Measurements from ENCODE around the gene PLEKHD1. TPM values are rescaled to one million over a fixed set of nuclear protein-coding genes. Genes with fewer than 3 reads are reported as not detected.
"Not testable (repeated sequence)": the region's sequence is repeated elsewhere in the genome, so short reads cannot be mapped to it uniquely, and the experiment has no call there.

The PLEKHD1 gene
- total RNA-seq, 1 experiment from 2014 or later: not detected

DNA sequence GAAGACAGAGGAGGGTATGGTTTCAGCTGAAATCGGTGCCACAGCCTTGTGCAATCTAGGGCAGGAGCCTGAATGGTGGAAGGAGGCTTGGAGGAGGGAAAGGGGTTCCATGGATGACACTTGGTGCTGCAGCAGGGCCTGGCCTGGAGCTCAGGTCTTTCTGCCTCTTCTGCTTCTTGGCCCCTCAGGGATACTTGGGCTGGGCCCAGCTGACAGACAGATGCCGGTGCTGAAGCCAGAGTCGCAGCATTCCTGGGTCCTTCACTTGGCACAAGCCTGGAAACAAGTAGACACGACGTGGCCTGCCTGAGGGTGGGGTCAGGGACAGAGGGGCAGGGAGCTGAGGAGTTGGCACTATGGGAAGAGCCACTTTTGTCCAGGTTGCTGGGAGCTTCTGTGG, 4.4 kb upstream of the PLEKHD1 start:
- no peak for DNase-seq (ENCODE audit: extremely low read depth, low read depth)

DNA sequence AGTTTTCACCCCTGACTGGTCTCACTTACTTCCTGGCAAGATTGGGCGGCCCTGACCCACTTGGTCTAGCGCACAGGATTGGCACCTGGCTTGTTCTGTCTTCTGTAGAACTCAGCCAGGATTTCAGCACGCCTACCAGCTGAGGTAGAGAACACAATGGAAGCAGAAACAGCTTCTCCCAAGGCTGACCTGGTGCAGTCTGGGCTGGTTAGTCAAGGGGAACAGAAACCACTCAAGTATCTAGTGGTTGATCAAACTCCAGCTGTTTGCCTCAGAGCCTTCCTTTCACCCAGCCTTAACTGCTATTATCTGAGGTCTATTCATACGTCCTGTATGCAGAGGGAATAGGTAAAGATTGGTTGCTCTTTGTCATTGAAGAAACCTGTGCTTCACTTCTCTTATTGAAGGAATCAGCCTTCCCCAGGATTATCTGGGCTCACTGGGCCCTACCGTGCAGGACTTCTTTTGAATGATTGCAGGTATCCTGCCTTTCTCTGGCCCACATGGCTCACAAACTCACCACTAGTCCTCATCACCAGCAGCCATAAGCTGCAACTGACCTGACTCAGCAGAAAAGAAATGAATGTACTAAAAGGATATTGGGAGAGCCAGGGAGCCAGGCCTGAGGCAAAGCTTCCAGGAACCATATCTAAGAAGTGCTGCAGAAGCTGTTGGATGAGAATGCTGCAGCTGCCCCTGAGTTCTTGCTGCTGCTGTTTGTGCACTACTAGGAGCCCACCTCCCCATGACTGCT, 2.5 kb upstream of the PLEKHD1 start:
- no peak for DNase-seq (ENCODE audit: extremely low read depth, low read depth)

- no peak for DNase-seq (ENCODE audit: extremely low read depth, low read depth)
Observed at GRCh38 chr14:69483765-69484443, 624 bp upstream of the PLEKHD1 start.

DNA sequence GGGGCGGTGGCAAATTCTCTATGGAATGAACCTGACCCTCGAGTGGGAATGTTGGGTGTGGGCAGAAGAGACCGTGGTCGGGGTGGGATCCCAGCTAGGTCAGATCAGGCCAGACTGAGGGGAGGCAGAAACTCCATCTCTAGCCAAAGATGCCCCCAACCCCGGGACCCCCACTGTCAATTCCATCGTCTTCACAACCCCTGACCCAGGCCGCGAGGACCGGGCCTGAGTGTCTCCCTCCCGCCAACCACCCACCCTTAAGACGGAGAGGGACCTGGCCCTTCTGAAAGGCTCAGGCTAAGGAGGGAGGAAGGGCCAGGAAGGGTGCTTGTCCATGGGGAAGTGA, 760 bp downstream of the PLEKHD1 start:
- no peak for DNase-seq (ENCODE audit: extremely low read depth, low read depth)

DNA sequence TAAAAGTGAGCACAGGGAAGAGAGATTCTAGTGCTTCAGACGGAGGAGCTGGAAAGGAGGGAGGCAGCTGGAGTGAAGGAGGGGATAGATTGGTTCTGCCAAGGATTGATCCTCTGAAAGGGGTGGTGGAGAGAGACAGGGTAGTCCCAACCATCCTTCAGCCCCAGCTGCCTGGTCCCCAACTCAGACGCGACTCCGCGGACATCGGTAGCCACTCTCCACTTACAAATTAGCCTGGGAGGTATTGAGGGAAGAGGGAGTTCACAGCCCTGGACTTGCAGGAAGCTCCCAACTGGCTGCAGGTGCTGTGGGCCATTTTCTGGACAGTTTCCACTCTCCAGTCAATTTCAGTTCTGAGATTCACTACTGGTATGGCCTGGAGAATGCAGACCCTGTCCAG, 1.2 kb downstream of the PLEKHD1 start:
- DNase-seq (ENCODE audit: extremely low read depth, low read depth): no peak

DNA sequence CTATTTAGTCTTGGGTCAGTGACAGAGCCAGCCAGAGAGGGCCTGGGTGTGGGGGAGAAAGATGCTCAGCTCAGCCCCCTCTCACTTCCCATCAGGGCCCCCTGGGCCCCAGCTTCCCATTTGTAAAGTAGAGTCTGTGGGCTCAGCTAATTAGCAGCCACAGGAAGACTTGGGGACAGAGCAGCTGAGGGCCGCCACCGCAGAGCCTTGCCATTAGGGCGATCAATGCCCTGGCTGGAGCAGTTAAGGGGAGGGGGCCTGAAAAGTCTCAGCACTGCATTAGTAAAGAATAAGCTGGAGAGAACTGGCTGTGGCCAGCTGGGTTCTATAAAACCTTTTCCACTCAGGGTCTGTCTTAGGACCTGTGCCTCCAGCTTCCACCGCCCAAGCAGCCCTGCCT, 2.7 kb downstream of the PLEKHD1 start:
- DNase-seq (ENCODE audit: extremely low read depth, low read depth): no peak

DNA sequence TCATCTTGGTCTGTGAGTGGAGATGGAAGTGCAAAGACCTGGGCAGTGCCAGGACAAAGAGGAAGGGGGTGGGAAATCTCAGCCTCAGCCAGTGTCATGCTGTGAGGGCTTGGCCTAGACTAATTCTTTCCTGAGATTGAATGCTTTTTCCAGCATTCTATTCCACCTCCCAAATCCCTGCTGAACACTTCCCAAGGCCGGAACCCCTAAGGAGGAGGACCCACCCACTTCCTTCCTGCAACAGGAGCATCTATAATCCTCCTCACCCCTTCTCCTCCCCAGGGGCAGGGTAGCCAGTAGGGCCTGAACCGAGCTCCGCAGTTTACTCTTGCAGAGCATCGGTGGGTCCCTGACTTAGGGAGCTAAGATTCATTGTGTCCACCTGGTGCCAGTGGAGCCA, 3.2 kb downstream of the PLEKHD1 start:
- no peak for DNase-seq (ENCODE audit: extremely low read depth, low read depth)

DNA sequence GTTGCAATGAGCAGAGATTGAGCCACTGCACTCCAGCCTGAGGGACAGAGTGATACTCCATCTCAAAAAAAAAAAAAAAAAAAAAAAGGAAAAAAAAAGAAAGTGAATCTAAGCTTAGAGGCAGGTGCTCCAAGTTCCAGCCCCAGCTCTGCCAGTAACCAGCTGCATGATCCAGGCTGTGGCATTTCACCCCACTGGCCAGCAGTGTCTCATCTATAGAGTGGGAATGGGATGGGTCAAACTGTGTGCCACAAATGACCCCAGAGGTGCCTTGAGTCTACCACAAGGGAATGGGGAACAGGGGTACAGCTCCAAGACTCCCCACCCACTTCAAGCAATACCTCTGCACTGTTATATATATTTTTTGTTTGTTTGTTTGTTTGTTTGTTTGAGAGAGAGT, 5.0 kb downstream of the PLEKHD1 start:
- no peak for DNase-seq (ENCODE audit: extremely low read depth, low read depth)

DNA sequence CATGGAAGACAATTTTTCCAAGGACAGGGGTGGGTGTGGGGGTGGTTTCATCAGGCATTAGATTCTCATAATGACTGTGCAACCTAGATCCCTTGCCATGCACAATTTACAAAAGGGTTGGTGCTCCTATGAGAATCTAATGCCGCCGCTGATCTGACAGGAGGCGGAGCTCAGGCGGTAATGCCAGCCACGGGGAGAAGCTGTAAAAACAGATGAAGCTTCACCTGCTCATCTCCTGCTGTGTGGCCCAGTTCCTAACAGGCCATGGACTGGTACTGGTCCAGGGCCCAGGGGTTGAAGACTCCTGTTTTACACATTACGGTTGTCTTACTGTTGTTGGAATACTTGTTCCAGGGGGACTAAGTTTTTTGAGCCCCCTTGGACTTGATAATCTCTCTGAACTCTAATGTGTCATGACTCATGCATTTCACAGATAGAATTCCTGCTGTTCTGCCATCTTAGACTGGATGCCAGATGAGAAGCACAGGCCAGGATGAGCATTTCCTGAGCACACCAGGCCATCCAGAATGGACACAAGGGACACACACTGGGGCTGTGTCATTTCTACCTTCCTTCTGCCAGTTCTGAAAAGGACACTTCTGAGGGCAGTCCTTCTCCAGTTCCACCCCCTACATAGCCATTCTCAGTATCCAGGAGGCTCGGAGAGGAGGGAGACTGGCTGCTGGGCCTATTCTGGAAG, 5.8 kb downstream of the PLEKHD1 start:
- no peak for DNase-seq (ENCODE audit: extremely low read depth, low read depth)

DNA sequence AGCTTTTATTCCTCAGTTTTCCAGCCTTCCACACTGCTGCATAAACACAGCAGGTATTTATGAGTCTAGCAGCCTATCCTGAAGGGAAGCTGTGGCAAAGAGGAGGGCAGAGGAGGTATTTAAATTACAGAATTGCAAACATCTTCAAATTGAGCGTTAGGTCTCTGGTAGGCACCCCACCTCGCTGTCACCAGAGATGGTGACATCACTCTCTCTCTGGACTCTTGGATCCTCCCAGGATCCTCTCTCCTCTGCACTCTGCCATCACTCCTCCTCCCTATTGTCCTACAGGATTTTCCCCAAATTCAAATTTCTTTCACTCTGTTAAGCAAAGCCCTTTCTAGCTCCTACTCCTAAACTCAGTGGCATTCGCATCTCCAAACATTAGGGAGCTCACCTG, 6.7 kb downstream of the PLEKHD1 start:
- DNase-seq (ENCODE audit: extremely low read depth, low read depth): no peak

DNA sequence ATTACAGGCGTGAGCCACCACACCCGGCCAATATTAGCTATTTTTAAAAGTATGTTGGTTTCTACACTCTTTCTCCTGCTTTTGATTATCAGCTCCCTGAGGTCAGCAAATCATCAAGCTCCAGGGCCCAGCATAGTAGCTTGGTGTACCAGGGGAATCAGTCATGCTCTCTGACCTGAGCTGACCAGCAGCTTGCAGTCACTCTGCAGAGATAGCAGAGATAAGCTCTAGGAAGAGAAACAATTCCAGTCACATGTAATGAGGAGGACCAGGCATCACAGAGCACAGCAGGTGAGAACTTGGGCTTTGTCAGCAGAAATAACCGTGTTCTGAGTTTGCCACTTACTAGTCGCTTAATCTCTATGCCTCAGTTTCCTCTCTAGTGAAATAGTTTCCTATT, 8.5 kb downstream of the PLEKHD1 start:
- DNase-seq (ENCODE audit: extremely low read depth, low read depth): no peak

GRCh38 chr14:69493791-69494190, 9.3 kb downstream of the PLEKHD1 start:
- no peak for DNase-seq (ENCODE audit: extremely low read depth, low read depth)

GRCh38 chr14:69495341-69495921, 10.9 kb downstream of the PLEKHD1 start:
- DNase-seq (ENCODE audit: extremely low read depth, low read depth): no peak

- not testable (repeated sequence) for DNase-seq (ENCODE audit: extremely low read depth, low read depth)
Observed at GRCh38 chr14:69497866-69498265, 13.3 kb downstream of the PLEKHD1 start.

DNA sequence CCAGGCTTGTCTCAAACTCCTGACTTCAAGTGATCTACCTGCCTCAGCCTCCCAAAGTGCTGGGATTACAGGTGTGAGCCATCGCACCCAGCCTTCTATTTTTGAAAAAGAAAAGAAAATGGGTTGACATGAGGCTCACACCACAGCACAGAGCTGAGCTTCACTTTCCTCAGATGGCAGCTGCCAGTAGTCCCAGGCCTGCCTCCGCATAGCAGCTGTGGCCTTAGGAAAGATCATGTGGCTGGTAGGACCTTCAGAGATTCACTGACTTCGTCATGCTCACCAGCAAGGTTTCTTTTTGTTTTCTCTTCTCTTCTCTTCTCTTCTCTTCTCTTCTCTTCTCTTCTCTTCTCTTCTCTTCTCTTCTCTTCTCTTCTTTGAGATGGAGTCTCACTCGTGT, 13.8 kb downstream of the PLEKHD1 start:
- not testable (repeated sequence) for DNase-seq (ENCODE audit: extremely low read depth, low read depth)

DNA sequence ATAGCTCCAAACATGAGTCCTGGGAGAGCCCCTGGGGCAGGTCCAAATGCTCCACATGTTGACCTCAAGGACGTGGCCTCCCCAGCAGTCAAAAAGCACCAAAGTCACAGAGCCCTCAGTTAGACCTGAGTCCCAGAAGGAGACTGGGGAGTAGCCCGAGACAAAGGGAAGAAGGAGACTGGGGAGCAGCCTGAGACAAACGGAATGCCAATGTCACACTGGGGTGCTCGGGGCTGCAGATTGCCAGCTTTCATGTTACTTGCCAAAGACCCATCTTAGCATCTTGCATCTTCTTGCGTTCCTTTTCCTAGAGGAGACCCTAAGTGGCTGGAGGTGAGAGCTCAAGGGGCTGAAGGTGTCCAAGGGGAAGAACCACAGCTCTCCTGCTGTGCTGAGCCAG, 14.9 kb downstream of the PLEKHD1 start:
- DNase-seq (ENCODE audit: extremely low read depth, low read depth): no peak

DNA sequence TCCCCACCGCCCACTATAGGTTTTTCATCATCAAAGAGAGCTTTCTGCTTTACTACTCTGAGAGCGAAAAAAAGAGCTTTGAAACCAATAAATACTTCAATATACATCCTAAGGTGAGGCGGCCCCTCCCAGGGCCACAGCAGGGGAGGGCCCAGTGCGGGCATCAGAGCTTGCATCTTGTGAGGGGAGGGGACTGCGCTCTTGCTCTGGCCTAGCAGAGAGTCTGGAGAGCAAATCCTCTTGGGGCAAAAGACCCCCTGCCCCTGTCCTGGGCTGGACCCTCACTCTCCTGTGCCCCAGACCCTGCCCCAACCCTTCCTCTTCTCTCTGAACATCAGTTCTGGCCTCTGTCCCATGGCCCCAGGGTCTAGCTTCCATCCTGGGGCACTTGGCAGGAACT, 15.6 kb downstream of the PLEKHD1 start:
- no peak for DNase-seq (ENCODE audit: extremely low read depth, low read depth)

DNA sequence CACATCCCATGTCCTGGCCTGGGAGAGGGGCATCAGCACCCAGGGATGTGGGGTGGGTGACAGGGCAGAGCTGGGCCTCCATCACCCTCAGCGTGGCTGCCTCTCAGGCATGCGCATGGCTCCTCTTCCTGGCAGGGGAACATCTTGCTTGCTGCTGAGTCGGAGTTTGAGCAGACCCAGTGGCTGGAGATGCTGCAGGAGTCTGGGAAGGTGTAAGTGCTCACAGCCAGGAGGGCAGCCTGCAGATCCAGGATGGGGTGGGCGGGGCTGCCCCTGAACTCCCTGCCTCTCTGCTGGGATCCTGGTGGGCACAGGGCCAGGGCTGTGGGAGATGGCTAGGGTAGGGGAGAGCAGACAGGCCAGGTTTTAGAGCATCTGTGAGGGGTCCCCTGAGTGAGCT, 16.2 kb downstream of the PLEKHD1 start:
- no peak for DNase-seq (ENCODE audit: extremely low read depth, low read depth)

DNA sequence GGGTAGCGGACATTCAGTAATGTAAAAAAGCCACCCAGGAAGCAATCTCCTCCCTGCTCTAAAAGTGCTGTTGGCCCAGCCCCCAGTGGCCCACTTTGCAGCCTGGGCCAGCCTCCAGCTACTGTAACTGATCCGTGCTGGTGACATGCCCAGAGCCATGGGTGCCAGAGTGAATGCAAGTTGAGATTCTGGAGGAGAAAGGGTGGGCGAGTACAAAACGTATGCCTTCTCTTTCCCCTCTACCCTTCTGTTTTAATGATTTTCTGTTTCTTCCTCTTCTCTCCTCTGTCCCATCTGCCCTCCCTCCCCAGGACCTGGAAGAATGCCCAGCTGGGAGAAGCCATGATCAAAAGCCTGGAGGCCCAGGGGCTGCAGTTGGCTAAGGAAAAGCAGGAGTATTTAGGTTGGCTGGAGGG, 16.9 kb downstream of the PLEKHD1 start:
- no peak for DNase-seq (ENCODE audit: extremely low read depth, low read depth)

- DNase-seq (ENCODE audit: extremely low read depth, low read depth): no peak
Observed at GRCh38 chr14:69504775-69505174, 20.2 kb downstream of the PLEKHD1 start.

Data from NCI-H460 (cell line).